GM03348 (cell line): ENCODE results near the gene ZBED1.
"Not testable (repeated sequence)": the region's sequence is repeated elsewhere in the genome, so short reads cannot be mapped to it uniquely, and the experiment has no call there.

ENCODE experiments used
- DNase-seq: peaks from one replicate; pipeline ENCODE4 v3.0.0; 2012; ENCODE audit warnings: low spot score

The ZBED1 gene

DNA sequence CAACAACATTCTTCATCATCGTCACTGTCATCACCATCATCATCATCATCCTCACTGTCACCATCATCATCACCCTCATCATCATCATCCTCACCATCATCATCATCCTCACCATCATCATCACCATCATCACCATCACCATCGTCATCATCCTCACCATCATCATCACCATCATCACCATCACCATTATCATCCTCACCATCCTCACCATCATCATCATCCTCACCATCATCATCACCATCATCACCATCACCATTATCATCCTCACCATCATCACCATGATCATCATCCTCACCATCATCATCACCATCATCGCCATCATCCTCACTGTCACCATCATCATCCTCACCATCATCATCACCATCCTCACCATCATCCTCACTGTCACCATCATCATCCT, 18.9 kb upstream of the ZBED1 start:
- not testable (repeated sequence) for DNase-seq

DNA sequence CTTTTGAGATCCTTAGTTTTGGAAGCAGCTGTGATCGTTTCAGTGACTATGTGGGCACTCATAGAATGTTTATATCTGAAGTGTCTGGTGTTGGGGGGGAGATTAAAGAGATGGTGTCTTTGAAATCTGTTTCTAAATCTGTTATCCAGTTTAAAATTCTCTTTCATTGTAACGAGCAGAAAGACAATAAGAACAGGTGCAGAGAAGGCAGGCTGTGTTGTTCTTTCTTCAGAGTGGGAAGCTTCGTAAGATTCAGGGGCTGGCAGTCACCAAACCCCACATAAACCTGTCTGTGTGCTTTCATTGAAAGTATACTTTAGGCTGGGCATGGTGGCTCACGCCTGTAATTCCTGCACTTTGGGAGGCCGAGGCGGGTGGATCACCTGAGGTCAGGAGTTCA, 16.3 kb upstream of the ZBED1 start:
- no peak for DNase-seq

DNA sequence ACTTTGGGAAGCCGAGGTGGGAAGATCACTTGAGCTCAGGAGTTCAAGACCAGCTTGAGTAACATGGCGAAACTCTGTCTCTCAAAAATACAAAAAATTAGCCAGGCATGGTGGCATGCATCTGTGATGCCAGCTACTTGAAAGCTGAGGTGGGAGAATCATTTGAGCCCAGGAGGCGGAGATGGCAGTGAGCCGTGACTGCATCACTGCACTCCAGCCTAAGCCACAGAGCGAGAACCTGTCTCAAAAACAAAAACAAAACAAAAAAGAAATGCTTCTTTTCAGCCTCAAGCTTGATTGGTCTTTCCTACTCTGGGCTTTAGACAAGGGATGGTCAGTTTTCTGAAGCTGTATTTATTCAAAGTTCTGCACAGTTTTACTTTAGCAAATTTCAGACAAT, 15.8 kb upstream of the ZBED1 start:
- DNase-seq, result no peak

DNA sequence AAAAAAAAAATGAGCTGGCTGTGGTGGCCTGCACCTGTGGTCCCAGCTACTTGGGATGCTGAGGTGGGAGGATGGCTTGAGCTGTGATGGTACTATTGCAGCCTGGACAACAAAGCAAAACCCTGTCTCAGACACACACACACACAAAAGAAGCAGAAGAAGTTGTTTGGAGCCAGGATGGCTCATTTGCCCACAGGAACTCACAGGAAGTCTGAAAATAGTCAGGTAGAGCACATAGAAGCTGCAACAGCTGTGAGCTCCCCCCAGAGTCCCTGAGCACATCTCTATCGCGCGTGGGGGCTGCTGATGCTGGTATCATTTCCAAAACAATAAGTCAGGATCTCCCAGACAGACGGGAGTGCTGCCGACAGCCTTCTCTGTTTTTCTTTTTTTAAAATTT, 13.4 kb upstream of the ZBED1 start:
- no peak for DNase-seq

DNA sequence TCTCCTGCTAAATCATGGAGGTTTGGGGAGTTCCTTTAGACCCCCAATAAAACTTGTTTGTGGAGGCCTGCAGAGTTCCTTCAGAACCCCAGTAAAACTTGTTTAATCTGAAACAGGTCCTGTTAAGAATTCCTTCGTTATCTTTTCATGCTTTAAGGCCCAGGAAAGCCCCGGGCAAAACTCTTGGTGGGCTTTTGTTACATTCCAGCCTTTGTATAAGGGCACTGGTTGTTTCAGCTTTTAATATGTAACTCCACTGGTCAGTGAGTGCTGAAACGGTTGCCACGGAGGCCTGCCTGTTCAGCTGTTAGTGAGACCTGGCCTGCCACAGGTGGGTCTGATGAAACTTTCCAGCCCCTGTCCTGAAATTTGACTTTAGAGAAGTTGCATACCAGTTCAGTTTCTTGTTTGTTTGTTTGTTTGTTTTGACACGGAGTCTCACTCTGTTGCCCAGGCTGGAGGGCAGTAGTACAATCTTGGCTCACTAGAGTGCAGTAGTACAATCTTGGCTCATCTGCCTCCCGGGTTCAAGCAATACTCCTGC, 12.4 kb upstream of the ZBED1 start:
- DNase-seq, result no peak

DNA sequence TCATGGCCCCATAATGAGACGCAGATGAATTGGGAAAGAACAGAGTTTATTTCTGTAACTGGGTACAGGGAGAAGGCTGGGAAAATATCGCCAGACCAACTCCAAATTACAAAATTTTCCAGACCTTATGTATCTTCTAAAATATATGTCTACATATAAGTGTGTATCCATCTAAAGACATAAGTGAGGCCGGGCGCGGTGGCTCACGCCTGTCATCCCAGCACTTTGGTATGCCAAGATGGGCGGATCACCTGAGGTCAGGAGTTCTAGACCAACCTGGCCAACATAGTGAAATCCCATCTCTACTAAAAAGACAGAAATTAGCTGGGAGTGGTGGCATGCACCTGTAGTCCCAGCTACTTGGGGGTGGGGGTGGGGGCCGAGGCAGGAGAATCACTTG, 11.7 kb upstream of the ZBED1 start:
- no peak for DNase-seq

DNA sequence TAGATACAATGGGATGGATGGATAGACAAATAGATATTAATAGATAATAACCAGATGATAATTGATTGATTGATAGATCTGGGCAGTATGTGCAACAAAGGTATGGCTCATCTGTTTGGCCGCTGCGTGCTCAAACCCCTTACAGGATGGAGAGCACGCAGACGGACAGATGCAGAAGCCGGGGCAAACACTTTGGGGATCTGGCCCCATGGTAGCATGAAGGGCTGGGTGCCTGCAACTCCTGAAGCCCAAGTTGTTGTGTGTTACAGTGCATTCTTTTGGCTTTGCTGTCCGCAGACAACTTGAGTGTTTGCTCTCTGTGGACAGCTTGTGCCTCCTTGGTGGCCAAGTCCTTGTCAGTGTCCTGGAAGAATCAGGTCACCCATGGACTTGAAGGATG, 10.6 kb upstream of the ZBED1 start:
- DNase-seq, result no peak

DNA sequence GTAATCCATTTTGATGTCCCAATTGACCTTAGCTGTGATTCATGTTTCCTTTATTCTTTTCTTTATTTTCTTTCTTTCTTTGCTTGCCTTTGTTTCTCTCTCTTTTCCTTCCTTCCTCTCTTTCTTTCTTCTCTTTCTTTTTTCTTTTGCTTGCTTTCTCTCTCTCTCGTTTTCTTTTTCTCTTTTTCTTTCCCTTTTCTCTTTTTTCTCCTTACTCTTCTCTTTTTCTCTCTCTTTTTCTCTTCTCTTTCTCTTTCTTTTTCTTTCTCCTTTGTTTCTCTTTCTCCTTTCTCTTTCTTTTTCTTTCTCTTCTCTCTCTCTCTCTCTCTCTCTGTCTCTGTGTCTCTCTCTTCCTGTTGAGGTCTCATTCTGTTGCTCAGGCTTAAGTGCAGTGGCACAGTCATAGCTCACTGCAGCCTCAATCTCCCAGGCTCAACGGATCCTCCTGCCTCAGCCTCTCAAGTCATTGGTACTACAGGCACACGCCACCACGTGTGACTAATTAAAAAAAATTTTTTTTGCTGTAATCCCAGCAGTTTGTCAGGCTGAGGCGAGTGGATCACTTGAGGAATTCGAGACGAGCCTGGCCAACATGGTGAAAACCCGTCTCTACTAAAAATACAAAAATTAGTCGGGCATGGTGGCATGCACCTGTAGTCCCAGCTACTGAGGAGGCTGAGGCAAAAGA, 8.0 kb upstream of the ZBED1 start:
- no peak for DNase-seq

DNA sequence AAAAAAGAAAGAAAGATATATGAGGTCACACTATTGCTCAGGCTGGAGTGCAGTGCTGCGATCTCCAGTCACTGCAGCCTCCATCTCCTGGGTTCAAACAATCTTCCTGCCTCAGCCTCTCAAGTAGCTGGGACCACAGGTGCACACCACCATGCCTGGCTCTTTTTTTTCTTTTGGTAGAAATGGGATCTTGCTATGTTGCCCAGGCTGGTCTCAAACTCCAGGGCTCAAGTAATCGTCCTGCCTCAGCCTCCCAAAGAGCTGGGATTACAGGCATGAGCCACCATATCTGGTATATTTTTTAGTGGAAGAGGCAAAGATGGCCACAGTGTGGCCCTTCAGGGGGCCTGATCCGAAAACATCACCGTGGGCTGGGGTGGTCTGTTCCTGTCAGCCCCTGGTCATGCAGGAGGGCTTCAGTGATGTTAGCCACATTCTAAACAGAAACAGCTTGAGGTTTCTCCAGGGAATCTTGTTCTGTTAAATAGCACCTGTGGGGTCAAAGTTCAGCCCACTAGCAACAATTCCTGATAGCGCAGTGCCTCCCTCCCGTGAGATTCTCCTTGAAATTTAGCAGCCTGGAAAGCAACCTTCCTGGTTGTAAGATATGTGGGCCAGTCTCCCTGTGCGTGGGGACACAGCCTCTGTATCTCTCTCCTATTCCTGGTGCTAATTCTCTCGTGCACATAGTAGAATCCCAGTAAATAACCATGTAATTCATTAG, 7.3 kb upstream of the ZBED1 start:
- no peak for DNase-seq

DNA sequence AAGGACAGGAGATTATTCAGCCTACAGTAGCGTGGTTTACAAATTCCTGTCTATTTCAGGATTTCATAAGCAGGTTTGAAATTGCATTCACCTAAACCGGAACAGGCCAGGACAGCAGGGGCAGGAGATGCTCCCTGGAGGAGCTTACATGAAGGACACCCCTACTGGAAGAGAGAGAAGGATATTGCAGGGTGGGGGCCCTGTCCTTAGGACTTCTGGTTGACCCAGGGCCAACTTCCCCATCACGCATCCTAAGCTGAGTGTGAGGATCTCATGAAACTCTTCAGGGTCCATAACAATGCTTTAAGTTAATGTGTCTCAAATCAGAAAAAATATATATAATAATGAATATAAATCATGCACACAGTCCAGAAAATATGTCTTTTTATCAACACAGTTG, 6.4 kb upstream of the ZBED1 start:
- no peak for DNase-seq

DNA sequence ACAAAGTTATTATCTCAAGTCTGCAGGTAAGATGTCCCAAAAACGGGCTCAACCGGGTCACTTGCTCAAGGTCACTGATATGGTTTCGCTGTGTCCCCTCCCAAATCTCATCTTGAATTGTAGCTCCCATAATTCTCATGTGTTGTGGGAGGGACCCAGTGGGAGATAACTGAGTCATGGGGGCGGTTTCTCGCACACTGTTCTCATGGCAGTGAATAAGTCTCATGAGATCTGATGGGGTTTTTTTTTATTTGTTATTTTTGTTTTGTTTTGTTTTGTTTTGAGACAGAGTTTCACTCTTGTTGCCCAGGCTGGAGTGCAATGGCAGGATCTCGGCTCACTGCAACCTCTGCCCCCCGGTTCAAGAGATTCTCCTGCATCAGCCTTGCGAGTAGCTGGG, 4.6 kb upstream of the ZBED1 start:
- DNase-seq, result not testable (repeated sequence)

DNA sequence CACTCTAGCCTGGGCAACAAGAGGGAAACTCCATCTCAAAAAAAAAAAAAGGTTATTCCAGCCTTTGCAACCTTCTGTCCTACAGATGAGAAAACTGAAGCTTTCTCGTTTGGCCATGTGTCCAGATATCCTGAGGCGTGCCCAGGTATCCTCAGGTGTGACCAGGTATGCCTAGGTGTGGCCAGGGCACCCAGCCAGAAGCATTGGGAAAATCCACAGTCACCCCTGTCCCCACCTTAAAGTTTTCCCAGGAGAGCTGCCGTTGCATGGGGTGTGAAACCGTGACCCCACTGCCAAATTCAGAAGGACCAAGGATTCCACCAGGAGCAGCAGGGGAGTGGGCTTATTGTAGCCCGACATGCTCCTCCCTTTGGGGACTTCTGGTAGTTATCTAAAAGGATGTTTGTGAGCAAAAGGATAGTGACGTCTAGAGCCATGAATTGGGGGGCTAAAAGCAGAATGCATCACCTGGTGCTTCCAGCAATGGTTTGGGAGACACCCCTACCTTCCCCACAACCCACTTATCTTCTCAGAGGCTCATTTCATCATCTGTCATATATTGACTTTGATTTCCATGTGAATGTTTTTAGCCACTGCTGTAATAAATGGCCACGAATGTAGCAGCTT, 4.0 kb upstream of the ZBED1 start:
- DNase-seq, result no peak

DNA sequence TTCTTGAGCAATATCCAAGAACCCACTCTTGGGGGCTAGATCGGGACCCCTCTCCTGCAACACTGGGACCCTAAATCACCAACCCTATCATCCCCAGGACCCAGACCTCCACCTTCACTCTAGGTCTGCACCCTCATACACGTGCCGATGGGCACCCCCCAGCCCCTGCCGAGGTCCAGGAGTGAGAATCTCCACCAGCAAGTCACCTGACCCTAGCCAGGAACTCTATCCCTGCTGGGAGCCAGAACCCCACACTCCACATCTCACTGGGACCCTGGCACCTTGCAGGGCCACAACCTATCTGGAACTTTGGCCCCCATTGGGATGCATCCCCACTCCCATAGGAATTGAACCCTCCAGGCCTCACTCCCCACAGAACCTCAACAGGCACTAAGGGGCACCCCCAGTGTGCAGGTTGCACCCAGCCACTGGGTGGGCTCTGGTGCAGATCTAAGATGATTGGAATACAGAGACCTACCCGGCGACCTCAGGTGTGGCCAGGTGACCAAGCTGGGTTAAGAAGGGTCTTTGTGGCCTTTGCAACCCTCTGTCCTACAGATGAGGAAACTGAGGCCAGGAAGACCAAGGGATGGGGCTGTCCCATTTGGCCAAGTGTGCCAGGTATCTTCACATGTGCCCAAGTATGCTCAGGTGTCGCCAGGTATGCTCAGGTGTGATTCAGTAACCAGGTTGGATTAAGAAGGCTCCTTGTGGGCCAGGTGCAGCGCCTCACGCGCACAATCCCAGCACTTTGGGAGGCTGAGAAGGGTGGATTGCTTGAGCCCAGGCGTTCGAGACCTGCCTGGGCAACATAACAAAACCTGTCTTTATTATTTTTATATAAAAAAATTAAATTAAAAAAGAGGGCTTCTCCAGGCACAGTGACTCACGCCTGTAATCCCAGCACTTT, 3.1 kb upstream of the ZBED1 start:
- no peak for DNase-seq

DNA sequence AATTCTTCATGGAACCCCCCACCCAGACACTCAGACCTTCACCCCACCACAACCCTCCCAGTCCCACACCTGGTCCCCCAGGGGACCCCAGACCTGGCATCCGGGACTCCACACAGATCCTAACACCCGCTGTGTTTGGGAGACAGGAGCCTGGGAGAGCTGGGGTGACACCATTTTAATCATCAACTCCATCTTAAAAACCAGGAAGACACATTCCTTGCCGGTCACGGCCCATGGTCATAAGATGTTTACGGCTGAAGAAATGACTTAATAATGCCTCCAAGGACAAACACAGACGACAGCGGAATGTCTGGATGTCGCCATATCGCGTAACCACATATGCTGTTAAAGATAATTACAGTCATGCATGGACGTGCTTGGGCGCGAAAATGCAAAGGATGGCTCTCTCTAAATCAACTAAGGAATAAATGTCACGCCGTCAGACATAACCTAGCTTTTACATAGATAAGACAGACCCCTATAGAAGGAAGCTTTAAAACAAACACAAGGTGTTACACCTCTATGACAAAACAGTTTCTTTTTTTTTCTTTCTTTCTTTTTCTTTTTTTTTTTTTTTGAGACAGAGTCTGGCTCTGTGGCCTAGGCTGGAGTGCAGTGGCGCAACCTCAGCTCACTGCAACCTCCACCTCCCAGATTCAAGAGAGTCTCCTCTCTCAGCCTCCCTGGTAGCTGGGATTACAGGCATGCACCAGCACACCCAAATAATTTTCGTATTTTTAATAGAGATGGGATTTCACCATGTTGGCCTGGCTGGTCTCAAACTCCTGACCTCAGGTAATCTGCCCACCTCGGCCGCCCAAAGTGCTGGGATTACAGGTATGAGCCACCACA, 2.1 kb upstream of the ZBED1 start:
- no peak for DNase-seq

DNA sequence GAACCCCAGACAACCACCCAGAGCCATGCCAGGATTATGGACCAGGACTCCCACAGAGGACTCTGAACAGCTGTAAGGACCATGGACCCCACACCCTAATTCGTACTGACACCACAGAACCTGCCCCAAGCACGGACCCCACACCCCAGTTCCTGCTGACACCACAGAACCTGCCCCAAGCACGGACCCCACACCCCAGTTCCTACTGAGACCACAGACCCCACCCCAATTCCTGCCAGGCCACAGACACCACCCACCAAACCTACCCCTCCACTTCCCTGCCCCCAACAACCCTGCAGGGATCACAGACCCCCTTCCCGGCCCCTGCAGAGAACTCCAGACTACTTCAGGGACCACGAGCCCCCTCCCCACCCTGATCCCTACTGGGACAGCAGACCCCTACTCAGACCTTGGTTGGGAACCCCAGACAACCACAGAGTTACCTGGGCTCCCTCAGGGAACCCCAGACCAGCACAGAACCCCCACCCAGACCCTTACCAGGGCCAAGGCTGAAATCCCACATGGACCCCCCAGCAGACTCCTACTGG, 1.4 kb upstream of the ZBED1 start:
- DNase-seq, result no peak

DNA sequence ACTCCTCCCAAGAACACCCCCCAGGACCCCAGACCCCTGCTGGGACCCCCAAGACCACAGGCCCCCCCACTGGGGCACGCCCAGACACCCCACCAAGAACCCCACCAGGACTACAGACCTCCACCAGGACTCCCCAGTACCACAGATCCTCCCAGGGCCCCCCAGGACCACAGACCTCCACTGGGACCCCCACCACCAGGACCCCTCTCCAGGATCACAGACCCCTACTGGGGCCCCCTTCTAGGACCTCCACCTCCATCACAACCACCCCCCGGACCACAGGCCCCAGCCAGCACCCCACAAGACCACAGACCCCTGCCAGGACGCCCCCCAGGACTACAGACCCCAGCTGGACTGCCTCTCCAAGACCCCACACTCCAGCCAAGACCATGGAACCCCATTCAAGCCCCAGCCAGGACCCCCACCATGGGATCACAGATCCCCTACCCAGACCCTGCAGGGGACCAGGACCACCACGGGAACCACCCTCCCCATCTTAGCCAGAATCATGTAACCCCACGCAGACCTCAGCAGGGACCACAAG, 855 bp upstream of the ZBED1 start:
- DNase-seq, result no peak

DNA sequence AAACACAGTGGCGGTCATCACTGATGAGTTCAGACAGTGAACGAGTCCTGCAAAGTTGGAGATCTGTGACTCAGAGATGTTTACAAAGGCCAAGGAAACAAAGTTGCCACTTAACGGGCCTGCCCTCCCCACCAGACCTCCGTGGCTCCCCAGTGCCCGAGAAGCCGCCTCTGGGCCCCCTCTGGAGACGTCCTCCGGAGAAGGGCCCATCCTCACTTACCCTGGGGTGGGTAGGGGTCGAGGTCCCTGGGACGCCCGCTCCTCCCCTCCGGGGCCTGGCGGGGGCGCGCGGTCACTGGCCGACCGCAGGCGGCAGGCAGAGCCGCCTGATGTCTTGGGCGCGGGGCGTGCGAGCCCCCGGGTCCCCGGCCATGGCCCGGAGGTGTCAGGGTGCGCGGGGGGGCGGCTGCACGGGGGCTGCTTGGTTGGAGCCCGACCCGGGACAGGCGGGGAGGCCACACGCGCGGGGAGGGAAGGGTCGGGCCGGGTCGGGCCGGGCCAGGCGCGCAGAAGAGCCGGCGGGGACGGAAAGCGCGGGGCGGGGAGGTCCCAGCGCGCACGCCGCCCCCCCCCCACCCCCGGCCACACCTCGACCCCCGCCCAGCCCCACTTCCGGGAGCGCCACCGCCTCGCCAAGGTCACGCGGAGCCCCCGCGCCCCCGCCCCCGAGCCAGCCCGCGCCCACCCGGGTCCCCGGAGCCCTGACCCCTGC, 529 bp downstream of the ZBED1 start:
- DNase-seq, result peak; percentile 69

DNA sequence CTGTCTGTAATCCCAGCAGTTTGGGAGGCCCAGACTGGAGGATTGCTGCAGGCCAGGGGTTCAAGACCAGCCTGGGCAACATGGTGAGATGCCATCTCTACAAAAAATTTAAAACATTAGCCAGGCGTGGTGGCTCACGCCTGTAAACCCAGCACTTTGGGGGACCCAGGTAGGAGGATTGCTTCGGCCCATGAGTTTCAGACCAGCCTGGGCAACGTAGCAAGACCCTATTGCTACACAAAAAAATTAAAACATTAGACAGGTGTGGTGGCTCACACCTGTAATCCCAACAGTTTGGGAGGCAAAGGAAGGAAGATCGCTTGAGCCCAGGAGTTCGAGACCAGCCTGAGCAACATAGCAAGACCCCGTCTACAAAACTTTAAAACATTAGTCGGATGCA, 1.3 kb downstream of the ZBED1 start:
- DNase-seq, result no peak

DNA sequence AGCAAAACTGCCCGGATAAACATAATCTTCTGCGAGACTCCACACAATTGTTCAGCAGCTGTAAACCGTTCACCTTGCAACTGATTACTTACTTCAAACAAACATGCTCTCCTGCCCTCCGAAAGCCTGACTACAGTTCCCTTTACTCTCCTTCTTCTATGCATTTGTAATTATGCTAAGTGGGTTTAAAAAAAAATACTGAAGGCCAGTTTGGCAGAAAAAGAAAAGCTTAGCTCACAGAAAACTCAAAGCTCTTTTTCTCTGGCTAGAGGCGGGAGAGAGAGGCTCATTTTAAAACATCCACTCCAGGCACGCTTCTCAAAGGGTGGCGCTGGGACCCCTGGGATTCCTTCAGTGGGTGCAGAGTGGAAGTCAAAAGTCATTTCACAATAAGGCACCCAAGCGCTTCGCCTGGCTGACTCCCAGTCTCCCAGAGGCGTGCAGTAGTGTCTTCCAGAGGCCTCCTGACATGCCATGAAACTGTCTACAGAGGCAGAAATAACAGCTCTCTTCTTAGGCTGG, 1.9 kb downstream of the ZBED1 start:
- peak; percentile 59 for DNase-seq
